Adipocyte (in vitro differentiated cells): ENCODE results near the gene PTER.
A peak's percentile ranks its signal among the peaks of the same experiment; 100 is the strongest.

ENCODE experiments used
- DNase-seq: peaks from one replicate; pipeline ENCODE4 v3.0.0-alpha.2; 2015; ENCODE audit warnings: low read depth
- H3K27me3 ChIP-seq: replicated peaks from 2 replicates; pipeline ENCODE4 v1.7.0; 2013; ENCODE audit warnings: mild to moderate bottlenecking, low read length, moderate library complexity; ENCODE audit not compliant: control insufficient read depth, insufficient read depth
- H3K36me3 ChIP-seq: 2 replicates; pipeline ENCODE4 v1.7.0; 2013; ENCODE audit warnings: low read length, mild to moderate bottlenecking, moderate library complexity; ENCODE audit not compliant: control insufficient read depth, insufficient read depth, severe bottlenecking
- H3K4me1 ChIP-seq: 2 replicates; pipeline ENCODE4 v1.7.0; 2013; ENCODE audit warnings: mild to moderate bottlenecking, low read length, moderate library complexity; ENCODE audit not compliant: control insufficient read depth, insufficient read depth
- H3K4me3 ChIP-seq: 2 replicates; pipeline ENCODE4 v1.7.0; 2013; ENCODE audit warnings: mild to moderate bottlenecking, low read length, moderate library complexity
- H3K9ac ChIP-seq: 2 replicates; pipeline ENCODE4 v1.7.0; 2013; ENCODE audit warnings: mild to moderate bottlenecking, low read length, moderate library complexity
- H3K9me3 ChIP-seq: 2 replicates; pipeline ENCODE4 v1.7.0; 2013; ENCODE audit warnings: mild to moderate bottlenecking, low read length, moderate library complexity; ENCODE audit not compliant: control insufficient read depth

PTER gene

DNA sequence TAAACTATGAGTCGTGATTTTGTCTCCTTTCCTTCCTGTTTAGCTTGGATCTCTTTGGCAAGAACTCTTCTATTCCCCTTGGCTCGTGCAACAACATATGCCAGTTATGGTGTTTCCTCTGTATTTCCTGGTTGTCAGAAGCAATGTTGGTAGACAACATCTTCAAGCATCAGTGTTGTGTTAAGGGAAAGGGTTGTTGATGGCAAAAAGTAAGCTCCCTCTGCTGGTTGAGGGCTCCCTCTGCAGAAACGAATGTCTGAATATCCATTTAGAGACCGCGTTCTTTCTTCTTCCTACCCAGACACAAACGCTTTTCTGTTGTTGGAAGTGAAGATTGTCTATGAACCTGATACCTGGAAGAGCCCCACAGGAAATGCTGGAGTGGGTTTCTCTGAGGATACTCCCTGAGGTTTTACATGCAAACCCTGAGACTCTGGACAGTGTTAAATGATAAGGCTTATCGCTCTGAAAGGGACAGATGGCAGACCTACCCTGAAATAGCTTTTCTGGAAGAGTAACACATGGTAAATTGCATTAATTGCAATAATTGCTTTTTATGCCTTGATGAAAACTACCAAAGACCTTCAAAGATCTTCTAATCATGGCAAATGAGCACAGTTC is 108.4 kb downstream of the PTER start:
- Histone ChIP-seq H3K9ac (no peak overlapping the region), H3K4me1 (no peaks in the 10 kb centered on the region), H3K27me3 (peaks cover 22% of the 10 kb centered on the region), H3K9me3 (no peaks in the 10 kb centered on the region), H3K36me3 (no peaks in the 10 kb centered on the region), H3K4me3 (no peak overlapping the region)
- peak; percentile 63 for DNase-seq

DNA sequence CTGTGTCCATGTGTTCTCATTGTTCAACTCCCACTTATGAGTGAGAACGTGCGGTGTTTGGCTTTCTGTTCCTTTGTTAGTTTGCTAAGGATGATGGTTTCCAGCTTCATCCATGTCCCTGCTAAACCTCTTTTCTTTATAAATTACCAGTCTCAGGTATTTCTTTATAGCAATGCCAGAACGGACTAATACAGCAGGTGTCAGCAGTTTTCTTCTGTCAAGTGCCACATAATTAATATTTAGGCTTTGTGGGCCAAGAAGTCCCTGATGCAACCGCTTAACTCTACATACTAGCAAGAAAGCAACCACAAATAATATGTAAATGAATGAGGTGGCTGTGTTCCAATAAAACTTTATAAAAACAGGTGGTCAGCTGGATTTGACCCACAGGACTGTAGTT is 111.2 kb downstream of the PTER start:
- H3K4me1 ChIP-seq, result no peaks in the 10 kb centered on the region
- no peak for DNase-seq
- H3K9ac ChIP-seq, result no peak overlapping the region
- peaks cover 11% of the 10 kb centered on the region for H3K27me3 ChIP-seq
- H3K4me3 ChIP-seq, result no peak overlapping the region
- H3K36me3 ChIP-seq, result no peaks in the 10 kb centered on the region
- no peaks in the 10 kb centered on the region for H3K9me3 ChIP-seq

DNA sequence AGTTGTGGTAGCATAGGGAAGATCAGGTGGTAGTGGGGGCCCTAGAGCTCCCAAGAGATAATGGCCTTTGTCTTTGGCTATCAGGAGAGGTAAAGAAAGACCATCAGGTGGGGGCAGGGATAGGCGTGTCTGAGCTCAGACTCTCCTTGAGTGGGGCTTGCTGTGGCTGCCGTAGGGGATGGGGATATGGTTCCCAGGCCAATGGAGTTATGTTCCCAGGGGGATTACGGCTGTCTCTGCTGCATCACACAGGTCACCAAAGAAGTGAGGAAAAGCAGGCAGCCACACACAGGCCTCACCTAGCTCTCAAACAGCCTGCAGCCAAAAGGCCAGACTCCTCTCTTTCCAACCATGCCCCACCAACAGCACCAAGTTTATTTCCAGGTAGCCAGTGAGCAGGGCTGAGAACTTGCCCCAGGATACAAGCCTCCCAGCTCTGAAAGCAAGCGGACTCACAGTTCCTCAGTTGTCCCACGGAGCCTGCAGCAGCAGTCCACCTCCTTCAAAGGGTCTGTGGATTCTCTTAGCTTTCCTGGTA is 122.5 kb downstream of the PTER start:
- H3K9ac ChIP-seq, result no peak overlapping the region
- H3K36me3 ChIP-seq, result no peaks in the 10 kb centered on the region
- no peaks in the 10 kb centered on the region for H3K27me3 ChIP-seq
- DNase-seq, result no peak
- no peak overlapping the region for H3K4me3 ChIP-seq
- H3K9me3 ChIP-seq, result peaks cover 9% of the 10 kb centered on the region
- H3K4me1 ChIP-seq, result no peaks in the 10 kb centered on the region

DNA sequence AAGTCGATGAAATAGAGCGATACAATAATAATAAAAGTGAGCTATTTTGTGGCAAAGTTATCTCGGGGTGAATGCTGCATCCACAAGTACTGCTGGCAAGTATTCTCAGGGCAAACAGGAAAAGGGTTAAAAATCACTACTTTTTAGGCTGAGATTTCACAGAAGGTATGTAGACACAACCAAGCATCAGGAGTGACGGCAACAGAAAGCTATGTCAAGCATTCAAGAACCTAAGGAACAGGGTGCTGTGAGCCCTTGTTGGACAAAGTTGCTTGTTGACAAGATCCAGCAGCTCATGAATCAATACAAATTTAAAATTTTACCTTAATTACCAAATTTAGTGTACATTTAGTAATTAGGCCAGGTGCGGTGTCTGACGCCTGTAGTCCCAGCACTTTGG is 126.1 kb downstream of the PTER start:
- Histone ChIP-seq H3K36me3 (no peaks in the 10 kb centered on the region), H3K9me3 (peaks cover 9% of the 10 kb centered on the region), H3K4me3 (no peak overlapping the region), H3K27me3 (peaks cover 11% of the 10 kb centered on the region), H3K9ac (no peak overlapping the region), H3K4me1 (no peaks in the 10 kb centered on the region)
- no peak for DNase-seq
